OCI-M2 (cell line): ENCODE data around the gene CDH4.

ENCODE experiments used
- DNase-seq: peaks from one replicate; lab custom pipeline; 2025; ENCODE audit not compliant: unreplicated experiment; lab: John Stamatoyannopoulos, UW

The CDH4 gene

GRCh38 chr20:61512475-61512874 is 260.4 kb downstream of the CDH4 start:
- DNase-seq, result no peak

- no peak for DNase-seq
Observed at GRCh38 chr20:61513124-61514017, 261.3 kb downstream of the CDH4 start.

DNA sequence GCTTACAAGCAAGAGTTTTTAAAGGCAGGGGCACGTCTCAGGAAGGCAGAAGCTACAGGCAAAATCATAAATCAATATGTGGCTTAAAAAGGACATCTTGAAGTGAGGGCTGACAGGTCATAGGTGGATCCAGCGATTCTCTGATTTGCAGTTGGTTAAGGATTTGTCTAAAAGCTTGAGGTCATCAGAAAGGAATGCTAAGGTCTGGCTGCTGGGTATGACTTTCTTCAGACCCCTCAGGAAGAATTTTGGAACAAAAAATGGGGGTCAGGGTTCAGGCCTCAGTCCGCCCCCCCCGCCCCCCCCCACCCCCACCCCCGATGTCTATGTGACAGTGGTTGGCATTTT is 261.9 kb downstream of the CDH4 start:
- DNase-seq, result no peak

- DNase-seq, result no peak
Observed at GRCh38 chr20:61514396-61514795, 262.3 kb downstream of the CDH4 start.

DNA sequence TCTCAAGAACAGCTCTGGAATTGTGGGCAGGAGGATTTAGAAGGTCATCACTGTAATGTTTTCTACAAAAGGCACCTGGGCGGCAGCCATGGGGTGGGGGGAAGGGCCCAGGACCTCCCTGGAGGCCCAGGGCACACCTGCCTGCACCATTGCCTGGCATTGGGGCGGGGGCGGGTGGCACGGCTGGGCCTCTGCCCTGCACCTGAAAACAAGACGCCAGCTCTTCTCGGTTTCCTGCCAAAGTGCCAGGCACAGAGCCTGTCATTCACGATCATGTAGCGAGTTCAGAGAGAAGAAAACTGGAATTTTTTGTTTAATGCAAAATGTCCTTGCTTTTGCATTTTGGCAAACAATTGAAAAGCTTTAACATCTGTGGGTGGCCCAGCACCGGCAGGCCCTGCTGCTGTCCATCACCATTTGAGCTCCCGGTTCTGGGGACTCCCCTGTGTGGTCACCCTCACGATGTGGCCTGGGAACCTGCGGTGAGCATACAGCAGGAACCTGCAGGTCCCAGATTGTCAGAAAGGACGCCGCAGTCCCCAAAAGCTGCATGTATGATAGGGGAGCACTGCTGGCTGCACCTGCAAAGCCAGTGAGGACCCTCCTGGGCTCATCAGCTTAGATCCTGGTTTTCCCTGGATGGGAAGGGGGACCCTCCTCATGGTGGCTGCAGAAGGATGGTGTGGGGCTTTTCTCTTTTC is 262.9 kb downstream of the CDH4 start:
- DNase-seq, result no peak

DNA sequence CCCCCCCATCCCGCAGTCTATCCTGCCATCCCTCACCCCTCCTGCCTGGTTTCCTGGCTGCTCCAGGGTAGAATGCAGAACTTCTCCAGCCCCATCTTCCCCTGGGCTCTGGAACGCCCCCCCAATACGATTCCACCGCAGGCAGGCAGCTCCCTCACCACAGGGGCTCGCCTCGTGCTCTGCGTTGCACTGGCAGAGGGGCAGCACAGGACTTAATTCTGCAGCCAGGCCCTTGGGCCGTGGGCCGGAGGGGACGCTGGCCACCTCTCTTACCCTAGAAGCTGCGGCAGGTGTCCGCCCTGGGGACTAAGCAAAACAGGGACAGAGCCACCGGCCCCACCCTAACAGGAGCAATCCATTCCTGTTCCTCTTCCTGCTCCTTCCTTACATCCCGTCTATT is 263.9 kb downstream of the CDH4 start:
- DNase-seq, result no peak

DNA sequence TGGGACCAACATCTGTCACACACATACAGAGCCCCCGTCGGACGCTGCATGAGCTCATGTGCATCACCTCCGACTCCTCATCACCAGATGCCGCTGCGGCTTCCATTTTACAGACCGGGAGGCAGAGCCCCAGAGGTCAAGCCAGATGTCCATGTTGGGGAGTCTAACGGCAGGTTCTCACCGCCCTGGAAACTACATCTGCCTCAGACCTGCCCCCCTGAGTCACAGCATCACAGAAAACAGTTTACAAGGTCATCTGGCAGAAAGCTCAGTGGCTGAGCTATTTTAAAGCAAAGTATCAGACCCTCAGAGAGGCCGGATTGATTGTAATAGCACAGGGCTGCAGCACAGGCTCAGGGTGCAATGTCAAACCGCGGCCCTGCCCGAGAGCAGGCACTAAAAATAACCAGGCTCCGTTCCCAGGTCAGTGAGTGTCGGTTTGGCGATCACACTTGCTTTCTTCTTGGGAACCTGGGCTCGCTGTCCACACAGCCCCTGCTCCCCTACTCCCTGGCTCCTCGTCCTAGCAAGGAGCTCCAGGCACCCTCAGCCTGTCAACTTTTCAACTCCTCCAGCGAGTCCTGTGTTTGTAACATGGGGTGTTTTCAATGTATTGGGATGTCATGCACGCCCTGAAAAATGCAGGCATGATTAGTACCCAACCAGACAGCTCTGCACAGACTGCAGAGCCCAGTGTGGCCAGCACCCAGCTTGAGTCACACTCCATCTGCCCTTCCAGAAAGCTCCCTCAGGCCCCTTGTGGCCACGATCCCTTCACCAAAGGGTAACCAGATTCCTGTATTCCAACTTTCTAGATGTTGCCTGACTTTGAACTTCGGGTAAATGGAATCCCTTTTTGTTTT is 264.5 kb downstream of the CDH4 start:
- no peak for DNase-seq

GRCh38 chr20:61517419-61517818 is 265.4 kb downstream of the CDH4 start:
- no peak for DNase-seq

DNA sequence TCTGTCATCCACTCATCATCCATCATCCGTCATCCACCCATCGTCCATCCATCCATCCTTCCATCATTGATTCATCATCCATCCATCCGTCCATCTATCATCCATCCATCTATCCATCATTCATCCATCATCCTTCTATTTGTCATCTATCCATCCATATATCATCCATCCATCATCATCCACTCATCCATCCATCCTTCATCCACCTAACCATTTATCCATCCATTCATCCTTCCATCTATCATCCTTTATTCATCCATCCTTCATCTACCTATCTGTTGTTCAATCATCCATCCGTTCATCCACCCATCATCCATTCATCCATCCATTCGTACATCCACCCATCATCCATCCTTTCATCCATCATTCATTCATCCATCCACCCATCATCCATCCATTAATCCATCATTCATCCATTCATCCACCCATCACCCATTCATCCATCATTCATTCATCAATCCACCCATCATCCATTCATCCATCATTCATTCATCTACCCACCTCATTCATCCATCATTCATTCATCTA is 266.4 kb downstream of the CDH4 start:
- no peak for DNase-seq

DNA sequence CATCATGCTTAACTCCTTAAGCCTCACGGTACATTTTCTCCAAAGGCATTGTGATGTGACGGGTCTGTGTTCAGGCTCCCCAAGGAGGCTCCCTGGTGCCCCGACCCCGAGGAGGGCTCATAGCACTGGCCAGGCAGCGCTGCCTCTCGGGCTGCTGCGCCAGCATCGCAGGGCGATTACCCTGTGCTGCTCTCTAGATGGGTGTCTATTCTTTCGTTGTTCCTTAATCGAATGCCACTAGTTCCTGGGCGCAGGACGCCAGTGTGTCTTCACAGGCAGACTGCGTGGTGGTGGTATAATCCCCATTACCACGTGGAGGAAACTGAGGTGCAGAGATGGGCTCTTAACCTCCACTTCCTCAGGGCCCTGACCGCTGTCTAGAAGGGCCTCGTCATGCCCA is 267.4 kb downstream of the CDH4 start:
- DNase-seq, result no peak

DNA sequence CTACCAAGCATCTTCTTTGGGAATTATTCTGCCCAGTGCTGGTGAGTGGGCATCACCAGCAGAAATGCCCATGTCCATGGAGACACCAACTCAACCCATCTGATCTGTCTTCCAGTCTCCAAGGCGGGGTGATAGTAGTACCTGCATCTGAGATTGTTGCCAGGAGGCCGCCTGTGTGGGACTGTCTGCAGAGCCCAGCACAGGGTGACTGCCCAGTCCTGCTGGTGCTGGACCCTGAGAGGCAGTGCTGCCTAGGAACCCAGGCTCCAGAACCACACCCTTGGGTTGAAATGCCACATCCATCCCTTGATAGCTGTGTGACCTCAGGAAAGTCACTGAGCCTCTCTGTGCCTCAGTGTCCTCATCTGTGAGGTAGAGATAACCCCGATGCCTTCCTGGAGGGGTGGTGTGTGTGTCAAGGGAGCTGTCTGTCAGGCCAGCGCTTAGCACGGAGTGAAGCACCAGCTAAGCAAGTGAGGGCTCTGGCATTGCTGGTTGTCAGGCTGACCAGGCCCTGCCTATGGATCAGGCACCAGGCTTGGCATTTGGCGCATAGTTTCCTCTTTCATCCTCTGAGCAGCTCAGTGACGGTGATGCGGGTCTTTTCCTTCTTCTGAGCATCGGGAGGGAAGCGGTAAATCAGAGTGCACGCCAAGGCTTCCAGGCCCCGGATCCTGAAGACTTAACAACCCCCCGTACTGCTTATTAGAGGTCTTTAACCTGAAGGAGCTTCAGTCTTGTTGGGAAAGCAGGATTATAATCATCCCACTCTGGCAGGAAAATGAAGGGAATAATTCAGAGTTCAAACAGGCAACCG is 268.2 kb downstream of the CDH4 start:
- DNase-seq, result no peak

DNA sequence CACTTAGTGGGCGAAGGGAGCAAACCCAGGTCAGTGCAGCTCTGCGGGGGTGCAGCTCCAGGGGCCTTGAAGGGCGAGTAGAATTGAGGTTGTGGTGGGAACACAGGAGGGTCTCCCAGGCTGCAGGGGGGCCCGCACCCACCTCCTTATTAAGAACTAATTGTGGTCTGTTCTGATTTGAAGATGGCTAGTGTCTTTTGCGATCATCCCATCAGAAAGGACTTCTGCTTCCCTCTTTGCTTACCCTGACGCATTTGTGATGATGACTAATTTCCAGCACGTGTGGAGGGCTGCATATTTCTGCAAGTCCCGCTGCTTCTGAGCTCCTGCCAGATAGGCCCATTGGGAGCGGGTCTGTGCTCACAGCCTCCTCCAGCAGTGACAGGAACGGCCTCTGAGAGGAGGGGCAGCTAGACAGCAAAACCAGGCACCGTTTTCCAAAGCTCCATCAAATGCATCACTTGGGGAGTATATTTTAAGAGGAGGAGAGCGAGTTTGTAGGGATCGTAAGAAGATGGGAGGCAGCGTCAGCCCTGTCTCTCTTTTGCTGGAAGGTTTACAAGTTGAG is 268.9 kb downstream of the CDH4 start:
- no peak for DNase-seq

DNA sequence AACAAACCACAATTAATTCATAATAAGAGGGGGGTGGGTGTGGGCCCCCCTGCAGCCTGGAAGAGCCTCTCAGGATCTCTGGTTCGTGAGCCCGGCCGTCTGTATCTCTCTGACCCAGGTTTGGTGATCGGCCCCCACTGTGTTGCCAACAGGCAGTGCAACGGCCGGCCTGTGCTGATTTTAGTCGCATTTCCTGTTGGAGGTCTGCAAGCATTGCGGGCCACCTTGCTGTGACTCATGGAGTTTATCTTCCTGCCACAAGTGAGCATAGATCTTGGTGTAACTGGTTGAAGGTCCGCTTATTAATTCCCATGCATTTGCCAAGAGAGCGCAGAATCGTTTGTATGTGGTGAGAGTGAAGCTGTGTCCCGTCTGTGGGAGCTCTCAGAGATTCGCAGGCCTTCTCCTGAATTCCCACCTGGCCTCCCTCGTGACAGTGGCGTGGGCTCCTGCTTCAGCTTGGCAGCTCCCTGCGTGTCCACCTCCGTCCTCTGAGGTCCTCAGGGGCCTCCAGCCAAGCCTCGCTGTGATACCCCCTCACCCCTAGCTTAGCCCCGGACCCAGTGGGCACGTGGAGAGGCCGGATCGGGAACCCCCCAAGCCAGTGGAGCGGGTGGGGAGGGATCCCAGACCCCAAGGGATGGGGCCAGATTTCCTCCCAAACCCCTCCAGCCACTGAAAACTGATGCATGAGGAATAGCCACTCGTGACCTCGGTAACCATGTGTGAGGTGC is 269.8 kb downstream of the CDH4 start:
- no peak for DNase-seq

- no peak for DNase-seq
Observed at GRCh38 chr20:61522498-61523090, 270.5 kb downstream of the CDH4 start.

DNA sequence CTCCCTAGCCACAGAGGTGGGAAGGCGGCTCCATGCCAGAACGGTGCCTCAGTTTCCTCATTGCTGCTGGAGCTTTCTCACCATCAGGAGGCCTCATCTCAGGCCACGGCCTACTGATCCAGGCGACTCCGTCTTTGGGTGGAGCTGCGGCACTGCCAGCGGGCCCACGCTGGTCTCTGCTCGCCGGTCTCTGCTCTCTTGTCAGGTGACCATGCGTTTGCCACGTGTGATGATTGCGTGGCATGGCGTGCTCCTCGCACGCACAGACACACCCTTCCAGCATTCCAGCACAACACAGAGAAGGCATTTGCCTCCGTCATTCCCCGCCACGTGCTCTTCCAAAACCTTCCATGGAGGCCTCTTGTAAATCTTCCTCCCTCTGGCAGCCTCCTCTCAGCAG is 271.1 kb downstream of the CDH4 start:
- no peak for DNase-seq

- DNase-seq, result no peak
Observed at GRCh38 chr20:61524951-61525666, 273.0 kb downstream of the CDH4 start.

DNA sequence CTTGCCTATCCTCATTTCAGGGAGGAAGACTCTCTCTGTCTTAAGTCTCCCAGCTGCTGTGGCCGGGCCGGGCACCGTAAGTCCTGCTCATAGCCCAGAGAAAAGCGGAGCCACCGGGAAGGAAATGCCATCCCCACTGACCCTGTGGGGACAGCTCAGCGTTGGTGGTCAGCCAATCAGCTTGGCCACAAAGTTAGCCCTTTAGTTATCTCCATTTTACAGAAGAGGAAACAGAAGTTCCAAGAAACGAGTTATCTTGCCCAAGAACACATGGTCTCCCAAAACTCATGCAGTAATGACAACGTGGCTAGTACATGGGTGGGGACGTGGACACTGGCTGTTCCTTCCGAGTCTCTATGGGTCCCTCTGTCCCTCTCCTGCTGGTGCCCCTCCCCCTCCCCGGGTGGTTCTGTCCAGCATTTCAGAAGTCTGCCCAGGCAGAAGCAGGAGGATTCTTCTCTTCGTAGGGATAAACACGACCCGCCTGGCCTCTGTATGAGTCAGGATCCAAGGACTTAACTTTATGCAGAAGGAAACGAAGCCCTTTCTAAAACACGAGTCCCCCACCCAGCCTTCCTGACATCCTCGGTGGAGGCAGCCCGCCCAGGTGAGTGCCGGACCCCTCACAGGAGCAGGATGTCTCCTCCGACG is 273.8 kb downstream of the CDH4 start:
- DNase-seq, result no peak

DNA sequence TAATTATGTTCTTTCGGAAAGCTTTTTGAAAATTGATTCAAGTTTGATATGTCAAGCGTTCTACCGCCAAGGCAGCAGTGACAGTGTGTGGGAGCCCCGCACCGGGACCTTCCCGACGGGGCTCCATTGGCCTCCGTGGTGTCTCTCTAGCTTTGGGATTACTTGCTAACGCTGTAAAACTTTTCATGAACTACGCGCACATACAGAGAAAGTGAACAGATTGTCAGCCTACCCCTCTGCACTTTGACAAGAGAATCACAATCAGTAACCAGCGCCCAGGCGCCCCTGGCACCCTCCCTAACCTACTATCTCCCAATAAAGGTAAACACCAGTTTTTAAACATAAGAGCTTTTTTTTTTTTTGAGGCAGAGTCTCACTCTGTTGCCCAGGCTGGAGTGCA is 274.8 kb downstream of the CDH4 start:
- no peak for DNase-seq
